UCSD-AML1 (cell line): ENCODE measurements around the gene RAI1.
A peak's percentile ranks its signal among the peaks of the same experiment; 100 is the strongest.

ENCODE experiments used
- DNase-seq: peaks from one replicate; lab custom pipeline; 2025; ENCODE audit not compliant: unreplicated experiment; lab: John Stamatoyannopoulos, UW

RAI1 gene

GRCh38 chr17:17714879-17715278, 33.6 kb downstream of the RAI1 start:
- no peak for DNase-seq

DNA sequence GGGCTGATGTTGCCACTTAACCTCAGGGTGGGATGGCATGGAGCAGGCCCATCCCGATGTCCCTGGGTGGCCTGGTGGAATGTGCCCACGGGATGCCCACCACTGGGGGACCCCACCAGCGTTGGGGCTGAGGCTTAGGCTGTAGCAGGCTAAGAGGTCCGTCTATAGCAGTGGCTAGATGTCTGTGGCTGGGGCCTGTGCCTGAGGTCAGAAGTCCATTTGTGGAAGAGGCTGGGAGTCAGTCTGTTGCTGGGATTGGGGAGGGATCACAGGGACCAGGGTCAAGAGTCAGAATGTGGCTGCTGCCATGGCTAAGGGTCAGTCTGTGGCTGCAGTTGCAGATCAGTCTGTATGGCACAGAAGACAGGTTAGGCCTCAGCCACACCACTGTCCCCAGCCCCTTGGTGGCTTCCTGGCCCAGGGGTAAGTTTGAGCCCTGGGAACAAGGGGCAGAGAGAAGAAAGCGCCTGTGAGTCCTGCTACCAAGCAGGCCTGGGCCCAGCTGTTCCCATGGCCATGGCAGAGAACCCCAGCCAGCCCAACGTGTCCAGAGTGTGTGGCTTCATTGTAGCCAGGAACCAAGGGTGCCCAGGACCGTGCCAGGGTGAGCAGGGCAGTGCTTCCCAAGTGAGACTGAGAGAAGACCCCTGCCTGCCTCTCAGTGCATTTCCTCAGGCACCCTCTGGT, 35.7 kb downstream of the RAI1 start:
- no peak for DNase-seq

- DNase-seq: no peak
Observed at GRCh38 chr17:17718251-17718650, 37.0 kb downstream of the RAI1 start.

- no peak for DNase-seq
Observed at GRCh38 chr17:17719199-17719940, 38.1 kb downstream of the RAI1 start.

DNA sequence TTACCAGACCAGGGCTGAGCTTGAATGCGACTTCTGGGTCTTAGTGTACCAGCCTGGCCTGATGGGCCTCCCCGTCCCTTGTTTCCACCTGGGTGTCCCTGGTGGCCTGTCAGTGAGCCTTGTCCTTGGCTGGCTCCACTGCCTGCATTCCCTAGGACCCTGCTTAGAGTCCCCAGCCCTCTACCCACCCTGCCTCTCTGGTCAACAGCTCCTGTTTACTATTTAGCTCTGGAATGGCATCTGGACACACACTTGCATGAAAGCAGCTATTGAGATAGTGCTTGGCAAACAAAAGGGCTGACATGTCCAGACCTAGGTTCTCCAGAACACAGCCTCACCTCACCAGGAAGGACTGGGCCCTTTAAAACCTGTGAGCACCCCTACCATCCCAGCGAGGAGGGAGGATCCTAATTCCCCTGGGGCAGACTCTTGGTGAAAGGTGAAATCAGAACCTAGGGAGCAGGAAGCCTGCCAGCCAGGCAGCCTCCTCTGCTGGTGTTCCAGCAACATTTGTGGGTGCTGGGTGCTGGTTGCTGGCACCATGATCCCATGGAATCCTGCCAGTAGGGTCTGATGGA, 38.8 kb downstream of the RAI1 start:
- no peak for DNase-seq

GRCh38 chr17:17721140-17721668, 39.9 kb downstream of the RAI1 start:
- no peak for DNase-seq

DNA sequence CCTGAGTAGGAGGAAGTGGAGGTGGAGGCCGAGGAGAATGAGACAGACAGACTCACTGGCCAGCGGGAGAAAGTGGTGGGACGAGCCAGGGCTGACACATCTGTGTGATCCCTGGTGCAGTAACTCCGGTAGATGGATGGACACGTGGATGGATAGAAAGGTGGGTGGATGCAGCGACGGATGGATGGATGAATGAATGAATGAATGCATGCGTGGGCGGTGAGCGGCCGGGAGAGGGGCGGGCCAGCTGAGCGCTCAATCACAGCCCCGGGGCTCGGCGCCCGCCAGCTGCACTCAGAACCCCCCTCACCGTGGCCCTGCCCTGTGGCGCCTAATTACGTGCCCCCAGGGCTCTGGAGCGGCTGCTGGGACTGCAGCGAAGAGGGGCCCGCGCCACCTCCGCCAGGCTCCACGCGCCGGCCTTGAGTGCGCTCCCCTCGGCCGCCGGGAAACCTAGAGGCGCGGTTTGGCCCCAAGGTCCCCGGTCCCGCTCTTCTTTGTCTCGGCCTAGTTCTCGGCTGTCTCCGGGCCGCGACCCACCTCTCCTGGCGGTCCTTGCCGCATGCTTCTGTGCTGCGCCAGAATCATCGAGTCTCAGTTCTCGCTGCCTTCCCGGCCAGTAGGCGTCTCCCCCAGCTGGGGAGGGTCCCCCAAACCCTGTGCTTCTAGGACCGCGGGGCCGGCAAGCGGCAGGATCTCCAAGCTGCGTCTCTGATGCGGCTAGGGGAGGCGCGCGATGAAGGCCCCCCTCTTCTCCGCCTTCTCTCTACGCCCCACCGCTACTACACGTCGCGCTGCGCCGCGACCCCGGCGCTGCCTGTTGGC, 41.0 kb downstream of the RAI1 start:
- DNase-seq: no peak

- DNase-seq: no peak
Observed at GRCh38 chr17:17722906-17723353, 41.7 kb downstream of the RAI1 start.

- peak; percentile 72 for DNase-seq
Observed at GRCh38 chr17:17723354-17724261, 42.4 kb downstream of the RAI1 start.

GRCh38 chr17:17724307-17725010, 43.2 kb downstream of the RAI1 start:
- peak; percentile 84 for DNase-seq

DNA sequence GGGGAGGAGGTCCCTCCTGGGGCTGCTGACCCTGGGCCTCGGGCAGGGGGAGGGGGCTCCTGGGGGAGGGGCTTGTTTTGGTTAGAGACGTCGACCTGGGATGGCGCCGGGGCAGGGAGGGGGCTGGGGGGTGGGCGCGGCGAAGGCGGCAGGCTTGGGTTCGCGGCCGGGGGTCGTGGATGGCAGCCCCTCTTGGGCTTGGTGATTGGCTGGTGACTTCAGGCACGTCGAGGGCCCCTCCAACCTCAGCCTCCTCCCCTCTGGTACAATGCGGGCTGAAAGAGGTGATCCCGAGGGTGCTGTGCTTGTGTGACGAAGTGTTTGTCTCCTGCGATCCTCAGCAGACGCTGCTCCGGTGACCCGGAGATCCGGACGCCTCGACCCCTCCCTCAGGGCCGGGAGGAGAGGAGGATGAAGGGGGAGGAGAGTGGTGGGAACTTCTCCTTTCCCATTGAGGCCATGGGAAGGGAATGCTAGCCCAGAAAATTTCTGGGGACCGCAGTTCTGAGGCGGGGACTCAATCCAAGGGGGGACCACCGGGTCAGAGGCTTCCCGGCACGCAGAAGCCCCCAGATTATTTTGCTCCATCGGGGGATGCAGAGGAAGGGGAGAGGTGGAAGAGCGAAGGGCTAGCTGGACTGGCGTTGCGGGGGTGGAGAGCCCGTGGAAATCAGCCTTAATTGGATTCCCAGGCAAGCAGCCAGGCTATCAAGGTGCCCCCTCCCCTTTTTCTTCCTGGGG, 43.9 kb downstream of the RAI1 start:
- peak; percentile 55 for DNase-seq

- DNase-seq: peak; percentile 56
Observed at GRCh38 chr17:17725752-17726457, 44.6 kb downstream of the RAI1 start.

DNA sequence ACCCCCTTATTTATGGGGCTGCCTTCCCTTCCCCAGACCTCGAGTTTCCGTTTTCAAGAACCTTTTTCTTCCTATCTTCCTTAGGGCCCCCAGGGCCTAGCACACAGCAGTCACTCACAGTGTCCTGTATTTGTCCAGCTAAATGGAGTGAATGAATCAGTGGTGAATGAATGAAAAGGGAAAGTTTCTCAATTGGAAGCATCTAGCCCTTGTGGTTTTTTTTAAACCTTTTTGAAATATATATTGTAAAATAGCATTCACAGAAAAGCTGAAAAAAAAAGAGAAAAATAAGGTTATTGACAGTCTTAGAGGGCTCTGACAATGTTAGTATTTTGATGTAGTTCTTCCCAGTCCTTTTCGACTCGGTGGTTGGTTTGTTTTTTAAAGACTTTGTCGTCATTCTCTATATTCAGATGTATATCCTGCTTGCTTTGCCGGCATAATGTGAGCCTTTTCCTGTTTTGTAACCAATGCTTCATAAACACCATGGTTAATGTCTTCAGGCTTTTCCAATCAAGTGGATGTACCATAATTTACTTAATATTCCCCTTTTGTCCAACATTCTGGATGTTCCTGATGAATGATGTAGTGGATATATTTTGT, 45.3 kb downstream of the RAI1 start:
- DNase-seq: no peak

DNA sequence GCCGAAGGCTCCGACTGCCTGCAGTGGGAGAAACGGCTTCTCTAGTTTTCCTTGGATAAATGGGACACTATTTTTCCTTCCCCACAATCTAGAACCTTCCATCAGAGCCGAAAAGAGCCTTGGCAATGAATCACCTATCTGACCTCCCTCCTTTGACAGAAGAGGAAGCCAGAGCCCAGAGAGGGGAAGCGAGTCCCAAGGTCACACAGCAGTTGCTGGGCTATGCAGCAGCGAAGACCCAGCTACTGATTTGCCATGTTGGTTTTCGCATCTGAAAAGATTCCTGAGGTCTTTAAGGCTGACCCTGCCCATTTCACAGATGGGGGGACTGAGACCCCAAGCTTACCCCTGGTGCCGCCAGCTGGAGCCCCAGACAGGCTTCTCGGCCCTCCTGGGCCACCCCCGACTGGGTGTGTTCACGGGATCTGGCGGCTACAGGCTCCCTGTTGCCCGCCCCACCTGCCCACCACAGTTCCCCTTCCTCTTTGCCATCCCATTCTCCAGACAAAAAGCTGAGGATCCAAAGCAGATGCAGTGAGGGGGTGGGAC, 45.9 kb downstream of the RAI1 start:
- no peak for DNase-seq

DNA sequence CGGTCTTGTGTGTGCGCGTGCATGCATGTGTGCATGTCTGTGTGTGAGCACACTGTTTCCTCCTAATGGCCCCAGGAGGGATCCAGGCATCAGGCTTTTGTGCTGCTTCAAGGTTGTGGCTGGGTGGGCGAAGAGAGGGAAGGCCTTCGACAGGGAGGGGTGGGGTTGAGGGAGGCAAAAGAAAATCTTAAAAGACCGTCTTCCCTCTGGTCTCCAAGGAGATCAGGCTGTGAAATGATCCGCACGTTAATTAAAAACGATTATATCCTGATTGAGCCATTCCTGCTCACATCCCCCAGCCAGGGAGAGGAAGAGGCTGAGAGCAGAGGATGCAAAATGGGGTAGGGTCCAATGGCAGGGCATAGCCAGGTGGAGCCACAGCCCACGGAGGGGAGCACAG, 46.9 kb downstream of the RAI1 start:
- DNase-seq: no peak

DNA sequence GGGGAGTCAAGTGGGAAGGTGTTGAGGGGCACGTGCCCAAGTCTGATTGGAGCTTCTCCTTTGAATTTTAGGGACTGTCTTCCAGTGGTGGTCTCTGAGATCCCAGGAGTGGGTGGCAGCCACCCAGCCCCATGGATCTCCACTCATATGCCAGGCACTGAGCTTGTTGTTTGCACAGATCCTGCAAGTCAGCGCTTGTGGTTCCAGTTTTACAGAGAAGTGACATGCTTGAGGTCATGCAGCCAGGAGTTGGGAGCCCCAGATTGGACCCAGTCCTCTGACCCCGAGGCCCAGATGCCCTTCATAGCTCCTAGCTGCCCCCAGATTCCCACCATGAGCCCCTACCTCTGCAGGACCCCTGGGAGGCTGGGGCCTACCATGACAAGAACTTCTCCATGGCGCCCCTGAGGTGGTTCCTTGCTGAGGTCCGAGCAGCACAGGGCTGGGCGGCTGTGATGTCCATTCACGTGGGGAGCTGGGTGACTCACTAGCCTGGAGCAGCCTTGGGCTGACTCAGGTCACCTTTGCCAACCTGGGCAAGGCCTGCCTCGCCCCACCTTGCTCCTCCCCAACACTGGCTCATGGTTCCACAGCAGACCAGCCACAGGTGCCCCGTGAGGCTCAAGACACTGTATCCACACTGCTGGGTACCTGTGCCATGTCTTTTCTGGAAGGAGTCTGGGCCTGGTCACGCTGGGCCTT, 47.4 kb downstream of the RAI1 start:
- no peak for DNase-seq
